Neural crest cell (in vitro differentiated cells): Measurements from ENCODE around the gene AIG1. TPM values are rescaled to one million over a fixed set of nuclear protein-coding genes. Genes with fewer than 3 reads are reported as not detected.

ENCODE experiments used
- DNase-seq: peaks from one replicate; pipeline ENCODE4 v3.0.0; 2021; ENCODE audit warnings: low read depth, mixed read lengths, low spot score
- H3K27ac Mint-ChIP-seq: one replicate; pipeline ENCODE4 v1.8.0; 2021; ENCODE audit warnings: mild to moderate bottlenecking, mixed read lengths; ENCODE audit not compliant: unreplicated experiment
- H3K27me3 Mint-ChIP-seq: 2 replicates; pipeline ENCODE4 v1.8.0; 2021; ENCODE audit warnings: low read depth, mild to moderate bottlenecking, mixed read lengths
- H3K36me3 Mint-ChIP-seq: 2 replicates; pipeline ENCODE4 v1.8.0; 2021; ENCODE audit warnings: low read depth, mild to moderate bottlenecking, mixed read lengths
- H3K4me1 Mint-ChIP-seq: 2 replicates; pipeline ENCODE4 v1.8.0; 2021; ENCODE audit warnings: mixed read lengths
- H3K4me3 Mint-ChIP-seq: one replicate; pipeline ENCODE4 v1.8.0; 2021; ENCODE audit warnings: mild to moderate bottlenecking, mixed read lengths
- H3K9me3 Mint-ChIP-seq: 2 replicates; pipeline ENCODE4 v1.8.0; 2021; ENCODE audit warnings: mixed read lengths
- total RNA-seq: library from RNA; stranded (reverse); gene quantifications from 2 replicates; pipeline ENCODE4 v1.2.1, GENCODE V29; 2021
- TF ChIP-seq, protein P1 (sequence below): fragments of 200-600 bp; sonication (generic); conservative IDR thresholded peaks from 2 replicates; pipeline ENCODE4 v1.5.0; 2021; ENCODE audit warnings: antibody characterized with exemption, mild to moderate bottlenecking

The AIG1 gene
- total RNA-seq, 1 donor from 2014 or later, result 22.9 TPM

GRCh38 chr6:143196525-143197225 is 136.0 kb downstream of the AIG1 start:
- H3K4me1 Mint-ChIP-seq, result peaks cover 36% of the 10 kb centered on the region
- H3K9me3 Mint-ChIP-seq, result peaks cover 8% of the 10 kb centered on the region
- TF ChIP-seq, protein P1, sequence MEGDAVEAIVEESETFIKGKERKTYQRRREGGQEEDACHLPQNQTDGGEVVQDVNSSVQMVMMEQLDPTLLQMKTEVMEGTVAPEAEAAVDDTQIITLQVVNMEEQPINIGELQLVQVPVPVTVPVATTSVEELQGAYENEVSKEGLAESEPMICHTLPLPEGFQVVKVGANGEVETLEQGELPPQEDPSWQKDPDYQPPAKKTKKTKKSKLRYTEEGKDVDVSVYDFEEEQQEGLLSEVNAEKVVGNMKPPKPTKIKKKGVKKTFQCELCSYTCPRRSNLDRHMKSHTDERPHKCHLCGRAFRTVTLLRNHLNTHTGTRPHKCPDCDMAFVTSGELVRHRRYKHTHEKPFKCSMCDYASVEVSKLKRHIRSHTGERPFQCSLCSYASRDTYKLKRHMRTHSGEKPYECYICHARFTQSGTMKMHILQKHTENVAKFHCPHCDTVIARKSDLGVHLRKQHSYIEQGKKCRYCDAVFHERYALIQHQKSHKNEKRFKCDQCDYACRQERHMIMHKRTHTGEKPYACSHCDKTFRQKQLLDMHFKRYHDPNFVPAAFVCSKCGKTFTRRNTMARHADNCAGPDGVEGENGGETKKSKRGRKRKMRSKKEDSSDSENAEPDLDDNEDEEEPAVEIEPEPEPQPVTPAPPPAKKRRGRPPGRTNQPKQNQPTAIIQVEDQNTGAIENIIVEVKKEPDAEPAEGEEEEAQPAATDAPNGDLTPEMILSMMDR, result no peak
- no peak for DNase-seq
- H3K27me3 Mint-ChIP-seq, result no peaks in the 10 kb centered on the region
- peak overlapping the region; percentile 40 for H3K4me3 Mint-ChIP-seq
- peaks cover 11% of the 10 kb centered on the region for H3K36me3 Mint-ChIP-seq
- H3K27ac Mint-ChIP-seq, result peak overlapping the region; percentile 5

DNA sequence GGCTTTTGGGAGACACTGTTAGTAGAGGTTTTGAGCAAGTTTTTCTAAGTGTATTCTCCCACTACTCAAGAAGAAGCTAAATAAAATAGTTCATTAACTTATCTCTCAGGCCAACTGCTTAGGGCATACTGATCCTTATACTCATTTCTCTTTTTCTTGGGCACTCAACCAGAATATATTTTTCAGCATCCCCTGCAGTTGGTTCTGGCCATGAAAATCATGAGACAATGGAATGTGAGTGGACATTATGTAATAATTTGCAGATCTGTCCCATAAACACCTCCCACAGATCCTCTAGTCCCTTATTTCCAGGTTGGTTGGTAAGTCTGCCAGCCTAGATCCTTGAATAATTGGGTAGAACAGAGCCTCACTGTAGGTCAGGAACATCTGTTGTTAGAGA is 136.7 kb downstream of the AIG1 start:
- no peaks in the 10 kb centered on the region for H3K27me3 Mint-ChIP-seq
- H3K9me3 Mint-ChIP-seq, result peaks cover 8% of the 10 kb centered on the region
- TF ChIP-seq, protein P1, result no peak
- H3K27ac Mint-ChIP-seq, result peak overlapping the region; percentile 21
- H3K4me1 Mint-ChIP-seq, result peaks cover 36% of the 10 kb centered on the region
- DNase-seq, result no peak
- H3K4me3 Mint-ChIP-seq, result no peak overlapping the region
- H3K36me3 Mint-ChIP-seq, result peaks cover 11% of the 10 kb centered on the region

DNA sequence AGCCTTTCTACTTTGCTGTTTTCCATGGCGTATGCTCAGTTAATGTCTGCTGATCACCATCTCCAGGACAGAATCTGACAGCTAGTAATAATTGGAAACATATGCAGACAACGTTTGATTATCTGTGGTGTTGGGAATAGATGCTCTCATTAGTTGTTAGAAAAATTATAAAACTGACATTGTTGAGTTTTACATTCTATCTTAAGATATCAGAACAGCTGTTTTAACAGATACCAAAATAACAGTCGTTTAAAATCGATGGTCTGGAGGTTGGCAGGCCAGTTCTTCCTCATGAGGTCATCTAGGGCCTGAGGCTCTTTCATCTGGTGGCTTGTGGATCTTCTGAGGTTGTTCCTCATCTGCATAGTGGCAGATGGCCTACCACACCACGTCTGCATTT is 137.6 kb downstream of the AIG1 start:
- TF ChIP-seq, protein P1, result no peak
- no peak overlapping the region for H3K4me3 Mint-ChIP-seq
- DNase-seq, result no peak
- H3K4me1 Mint-ChIP-seq, result peaks cover 36% of the 10 kb centered on the region
- H3K36me3 Mint-ChIP-seq, result peaks cover 11% of the 10 kb centered on the region
- H3K9me3 Mint-ChIP-seq, result peaks cover 11% of the 10 kb centered on the region
- H3K27ac Mint-ChIP-seq, result no peak overlapping the region
- H3K27me3 Mint-ChIP-seq, result no peaks in the 10 kb centered on the region

DNA sequence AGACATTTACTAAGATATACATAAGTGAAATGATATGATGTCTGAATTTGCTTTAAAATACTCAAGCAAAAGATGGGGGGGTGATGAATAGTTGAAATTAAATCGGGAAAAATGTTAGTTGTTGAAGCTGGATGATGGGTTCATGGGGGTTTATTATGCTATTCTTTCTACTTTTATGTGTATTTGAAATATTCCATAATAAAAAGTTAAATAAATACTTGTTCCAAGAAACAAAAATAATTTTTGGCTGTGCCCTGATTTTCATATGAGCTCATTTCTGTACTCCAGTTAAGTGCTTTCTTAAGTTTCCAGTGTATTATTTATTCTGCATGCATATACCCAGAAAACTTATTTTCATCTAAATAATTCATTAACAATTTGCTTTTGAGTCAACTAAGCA is 138.6 kb downstream of the AIG1 start:
- no peak overlapping the region for H3K4me3 Mint-ChIP-seq
- peaks cover 17% of the 10 kb centered on the region for H3K9me3 Mint-ChIP-seq
- H3K4me1 Mint-ChIP-seq, result peaks cover 36% of the 10 kb centered on the region
- TF ChIP-seq, protein P1, result no peak
- no peak for DNase-seq
- H3K36me3 Mint-ChIP-seq, result peaks cover 14% of the 10 kb centered on the region
- no peak overlapping the region for H3K27ac Mint-ChIP-seq
- no peaks in the 10 kb centered on the region for H3K27me3 Mint-ChIP-seq

DNA sequence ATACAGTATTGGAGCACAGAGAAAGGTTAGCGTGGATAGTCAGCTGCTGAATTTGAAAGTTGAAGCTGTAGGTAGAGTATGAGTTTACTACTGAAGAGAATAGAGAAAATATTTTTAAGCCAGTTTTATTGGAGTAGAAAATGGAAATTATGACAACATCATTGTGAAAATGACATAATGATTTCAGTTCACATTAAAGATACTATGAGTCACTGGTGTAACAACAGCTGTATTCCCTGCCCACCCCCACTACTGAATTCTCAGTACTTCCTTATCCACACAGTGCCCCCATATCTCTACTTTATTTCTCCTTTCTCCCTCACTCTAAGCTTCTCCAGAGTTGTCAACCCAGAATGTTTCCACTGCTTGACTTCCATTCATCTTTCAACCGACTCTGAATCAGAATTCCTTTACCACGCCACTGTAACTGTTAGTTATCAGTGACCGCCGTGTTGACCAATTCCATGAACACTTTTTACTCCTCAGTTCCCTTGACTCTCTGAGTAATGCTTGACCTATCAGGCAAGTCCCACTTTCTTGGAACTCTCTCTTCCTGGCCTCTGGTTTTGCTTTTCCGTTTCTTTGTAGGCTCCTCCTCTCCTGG is 139.6 kb downstream of the AIG1 start:
- Mint-ChIP-seq H3K27me3 (no peaks in the 10 kb centered on the region), H3K4me1 (peaks cover 28% of the 10 kb centered on the region), H3K27ac (no peak overlapping the region), H3K9me3 (peaks cover 14% of the 10 kb centered on the region), H3K36me3 (peaks cover 10% of the 10 kb centered on the region), H3K4me3 (no peak overlapping the region)
- DNase-seq, result no peak
- TF ChIP-seq, protein P1, result no peak
